HUES6 (cell line): ENCODE data around the gene BAIAP2L1.

Source experiments
- H3K27ac ChIP-seq: 2 replicates; pipeline ENCODE4 v1.7.0; 2013; ENCODE audit warnings: low read depth, mild to moderate bottlenecking, low read length, inconsistent platforms
- H3K27me3 ChIP-seq: 2 replicates; pipeline ENCODE4 v1.6.1; 2013; ENCODE audit warnings: low read length; ENCODE audit not compliant: control insufficient read depth, insufficient read depth
- H3K36me3 ChIP-seq: 2 replicates; pipeline ENCODE4 v1.6.1; 2013; ENCODE audit warnings: low read length; ENCODE audit not compliant: control insufficient read depth, insufficient read depth
- H3K4me1 ChIP-seq: 2 replicates; pipeline ENCODE4 v1.6.1; 2013; ENCODE audit warnings: low read length; ENCODE audit not compliant: control insufficient read depth, insufficient read depth
- H3K4me3 ChIP-seq: 2 replicates; pipeline ENCODE4 v1.5.1; 2013; ENCODE audit warnings: low read depth, low read length
- H3K9ac ChIP-seq: one replicate; pipeline ENCODE4 v1.6.1; 2013; ENCODE audit warnings: mild to moderate bottlenecking, low read length
- H3K9me3 ChIP-seq: 2 replicates; pipeline ENCODE4 v1.6.1; 2013; ENCODE audit warnings: low read depth, low read length; ENCODE audit not compliant: control insufficient read depth, insufficient read depth

The BAIAP2L1 gene

GRCh38 chr7:98338441-98338840 lies 62.4 kb downstream of the BAIAP2L1 start:
- Histone ChIP-seq H3K27me3 (no peaks in the 10 kb centered on the region), H3K36me3 (no peaks in the 10 kb centered on the region), H3K4me3 (no peak overlapping the region), H3K9ac (no peak overlapping the region), H3K9me3 (no peaks in the 10 kb centered on the region), H3K4me1 (no peaks in the 10 kb centered on the region), H3K27ac (no peak overlapping the region)

DNA sequence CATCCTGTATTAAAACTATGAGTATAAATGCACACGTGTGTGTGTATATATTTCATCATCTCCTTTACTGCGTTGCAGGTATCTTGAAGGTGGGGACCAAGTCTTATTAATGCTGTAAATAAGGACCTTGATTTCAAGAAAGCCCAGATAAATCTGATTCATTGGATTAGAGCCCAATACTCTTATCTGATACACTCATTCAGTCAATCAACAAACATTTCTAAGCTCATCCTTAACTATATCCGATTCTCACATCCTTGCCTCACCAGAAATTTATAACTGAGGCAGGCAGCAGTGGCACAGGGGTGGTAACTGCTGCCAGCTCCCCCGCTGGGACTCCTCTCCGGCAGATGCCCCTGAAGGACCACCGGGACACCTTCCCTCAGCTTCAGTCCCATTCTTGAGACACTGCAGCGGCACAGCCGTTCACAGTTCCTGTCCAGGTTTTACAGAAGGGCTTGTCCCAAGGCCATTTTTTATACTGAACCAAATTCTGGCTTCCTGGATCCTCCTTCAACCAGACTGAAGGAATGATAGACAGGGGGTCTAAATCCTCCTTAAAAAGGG lies 65.4 kb downstream of the BAIAP2L1 start:
- H3K9me3 ChIP-seq, result peaks cover 5% of the 10 kb centered on the region
- H3K36me3 ChIP-seq, result peaks cover 3% of the 10 kb centered on the region; the same call in 1 of the 2 replicates
- H3K4me3 ChIP-seq, result no peak overlapping the region
- no peak overlapping the region for H3K9ac ChIP-seq
- no peak overlapping the region for H3K27ac ChIP-seq
- H3K4me1 ChIP-seq, result no peaks in the 10 kb centered on the region
- no peaks in the 10 kb centered on the region for H3K27me3 ChIP-seq

DNA sequence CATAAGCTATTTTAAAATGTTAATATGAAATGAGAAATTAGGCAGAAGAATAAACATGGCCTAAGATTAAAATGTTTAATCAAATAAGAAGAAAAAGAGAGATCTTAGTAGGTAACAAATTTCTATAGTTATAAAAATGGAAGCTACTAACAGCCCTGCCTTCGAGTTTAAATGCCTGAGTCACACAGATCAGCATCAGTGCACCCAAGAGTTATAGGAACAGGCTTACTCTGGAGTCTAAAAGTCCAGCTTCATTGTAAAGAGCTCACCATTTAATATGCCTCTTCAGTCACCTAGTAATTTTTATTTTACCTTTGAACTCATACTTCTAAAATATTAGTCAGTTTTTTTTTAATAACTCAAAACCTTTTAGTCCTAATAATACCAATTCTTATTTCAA lies 66.8 kb downstream of the BAIAP2L1 start:
- H3K9me3 ChIP-seq, result peaks cover 5% of the 10 kb centered on the region
- H3K4me1 ChIP-seq, result no peaks in the 10 kb centered on the region; the same call in 1 of the 2 replicates
- H3K4me3 ChIP-seq, result no peak overlapping the region
- H3K27me3 ChIP-seq, result no peaks in the 10 kb centered on the region
- no peak overlapping the region for H3K27ac ChIP-seq
- H3K36me3 ChIP-seq, result peaks cover 3% of the 10 kb centered on the region; the same call in 1 of the 2 replicates
- H3K9ac ChIP-seq, result no peak overlapping the region

- peaks cover 5% of the 10 kb centered on the region for H3K9me3 ChIP-seq
- no peaks in the 10 kb centered on the region for H3K27me3 ChIP-seq
- peaks cover 3% of the 10 kb centered on the region; the same call in 1 of the 2 replicates for H3K36me3 ChIP-seq
- H3K27ac ChIP-seq, result no peak overlapping the region
- H3K9ac ChIP-seq, result no peak overlapping the region
- no peaks in the 10 kb centered on the region; the same call in 1 of the 2 replicates for H3K4me1 ChIP-seq
- no peak overlapping the region for H3K4me3 ChIP-seq
These were observed 69.9 kb downstream of the BAIAP2L1 start for GRCh38 chr7:98330926-98331529.

GRCh38 chr7:98329791-98330373 lies 71.0 kb downstream of the BAIAP2L1 start:
- Histone ChIP-seq H3K9me3 (peaks cover 5% of the 10 kb centered on the region), H3K4me1 (no peaks in the 10 kb centered on the region; the same call in 1 of the 2 replicates), H3K9ac (no peak overlapping the region), H3K27ac (no peak overlapping the region), H3K27me3 (no peaks in the 10 kb centered on the region), H3K4me3 (no peak overlapping the region), H3K36me3 (peaks cover 3% of the 10 kb centered on the region; the same call in 1 of the 2 replicates)

DNA sequence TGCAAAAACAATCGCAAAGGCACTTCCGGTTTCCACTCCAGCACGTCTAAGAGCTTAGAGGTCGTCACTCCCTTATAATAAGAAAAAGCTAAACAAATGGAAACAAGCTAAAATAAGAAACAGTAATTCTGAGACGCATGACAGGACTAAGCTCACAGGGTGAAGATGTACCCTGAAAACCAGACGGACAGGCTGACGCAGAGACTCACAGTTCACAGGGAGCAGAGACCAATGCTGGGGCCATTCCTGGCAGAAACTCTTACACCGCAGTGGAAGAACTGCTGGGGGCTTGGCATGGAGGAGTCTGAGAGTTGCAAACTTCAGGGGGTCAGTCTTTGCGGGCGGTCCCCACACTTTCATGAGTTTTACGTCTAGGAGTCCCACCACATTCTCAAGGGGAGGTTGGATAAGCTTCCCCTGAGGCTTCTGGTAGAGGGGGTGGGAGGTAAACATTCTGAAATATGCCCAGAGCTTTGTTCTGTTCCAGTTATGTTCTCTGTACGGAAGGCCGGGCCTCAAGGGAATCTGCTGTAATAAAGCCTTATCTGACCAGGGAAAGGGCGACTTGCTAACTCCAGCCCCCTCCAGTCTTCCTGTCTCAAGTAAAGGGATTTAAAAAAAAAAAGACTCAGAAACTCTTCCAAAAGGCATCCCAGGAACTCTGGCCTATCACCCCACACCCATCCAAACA lies 71.6 kb downstream of the BAIAP2L1 start:
- Histone ChIP-seq H3K4me3 (no peak overlapping the region), H3K36me3 (peaks cover 3% of the 10 kb centered on the region; the same call in 1 of the 2 replicates), H3K4me1 (peaks cover under 1% of the 10 kb centered on the region), H3K9ac (no peak overlapping the region), H3K9me3 (peaks cover 5% of the 10 kb centered on the region), H3K27me3 (no peaks in the 10 kb centered on the region), H3K27ac (no peak overlapping the region)

GRCh38 chr7:98324782-98325181 lies 76.1 kb downstream of the BAIAP2L1 start:
- Histone ChIP-seq H3K9me3 (no peaks in the 10 kb centered on the region), H3K27ac (no peak overlapping the region), H3K36me3 (no peaks in the 10 kb centered on the region), H3K9ac (no peak overlapping the region), H3K4me3 (no peak overlapping the region), H3K4me1 (peaks cover 20% of the 10 kb centered on the region), H3K27me3 (no peaks in the 10 kb centered on the region)

- Histone ChIP-seq H3K27me3 (no peaks in the 10 kb centered on the region), H3K9ac (no peak overlapping the region), H3K4me1 (peaks cover 20% of the 10 kb centered on the region), H3K36me3 (no peaks in the 10 kb centered on the region), H3K9me3 (no peaks in the 10 kb centered on the region), H3K27ac (no peak overlapping the region; the same call in 1 of the 2 replicates), H3K4me3 (no peak overlapping the region)
These were observed 77.1 kb downstream of the BAIAP2L1 start for GRCh38 chr7:98323597-98324322.

DNA sequence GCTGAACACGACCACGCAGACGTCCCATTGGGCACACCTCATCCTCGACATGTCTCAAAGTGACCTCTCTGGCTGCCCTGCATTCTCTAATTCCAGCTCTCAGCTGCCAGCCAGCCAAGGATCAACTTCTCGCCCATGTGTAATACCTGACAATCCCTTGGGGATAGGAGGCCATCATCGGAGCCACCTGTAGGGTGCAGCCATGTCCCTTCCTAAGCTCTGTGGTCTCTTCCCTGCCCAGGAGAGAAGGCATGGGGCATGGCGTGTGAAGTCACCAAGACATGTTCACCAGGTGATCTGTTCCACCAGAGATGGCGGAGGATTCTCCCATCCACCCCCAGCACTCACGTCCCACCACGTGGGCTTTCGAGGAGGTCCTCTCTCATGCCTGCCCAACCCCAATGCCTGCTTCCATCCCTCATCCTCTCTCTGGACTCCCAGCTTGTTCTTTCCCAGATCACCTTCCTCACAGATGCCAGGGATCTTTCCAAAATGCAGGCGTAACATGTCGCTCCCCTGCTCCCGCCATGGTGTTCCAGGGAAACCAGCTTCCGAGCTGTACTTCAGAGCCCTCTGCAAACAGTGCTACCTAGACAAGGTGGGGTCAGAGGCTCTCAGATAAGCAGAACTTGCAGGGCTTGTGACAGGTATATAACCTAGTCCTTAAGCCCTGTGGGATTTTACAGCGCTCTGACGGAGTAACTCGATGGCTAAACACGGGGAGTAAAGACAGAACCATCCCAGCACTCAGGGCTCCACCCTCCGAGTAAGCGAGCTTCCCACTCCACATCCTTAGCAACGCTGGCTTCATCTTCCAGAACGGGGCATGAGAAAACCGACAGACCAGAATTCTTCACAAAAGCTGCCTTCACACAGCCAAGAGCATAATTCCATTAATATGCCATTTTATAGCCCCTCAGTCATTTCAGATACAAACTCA lies 78.3 kb downstream of the BAIAP2L1 start:
- peaks cover 4% of the 10 kb centered on the region; the same call in 1 of the 2 replicates for H3K36me3 ChIP-seq
- H3K4me1 ChIP-seq, result peaks cover 20% of the 10 kb centered on the region
- H3K9me3 ChIP-seq, result peaks cover 3% of the 10 kb centered on the region; the same call in 1 of the 2 replicates
- no peak overlapping the region for H3K4me3 ChIP-seq
- no peak overlapping the region for H3K27ac ChIP-seq
- H3K27me3 ChIP-seq, result no peaks in the 10 kb centered on the region
- no peak overlapping the region for H3K9ac ChIP-seq

GRCh38 chr7:98321301-98321700 lies 79.6 kb downstream of the BAIAP2L1 start:
- Histone ChIP-seq H3K27me3 (no peaks in the 10 kb centered on the region), H3K36me3 (peaks cover 14% of the 10 kb centered on the region), H3K27ac (no peak overlapping the region), H3K4me3 (no peak overlapping the region), H3K4me1 (peaks cover 20% of the 10 kb centered on the region), H3K9ac (no peak overlapping the region), H3K9me3 (peaks cover 7% of the 10 kb centered on the region; the same call in 1 of the 2 replicates)
